GM19328 (cell line): ENCODE measurements around the gene NR4A1.
A peak's percentile ranks its signal among the peaks of the same experiment; 100 is the strongest.

Experiments
- ATAC-seq: cut with Tn5 transposase; IDR thresholded peaks from one replicate; pipeline ENCODE4 v1.9.1; 2021; ENCODE audit warnings: mild to moderate bottlenecking, moderate library complexity; ENCODE audit not compliant: unreplicated experiment

Gene NR4A1

GRCh38 chr12:52018433-52019112 is 32.7 kb upstream of the NR4A1 start:
- no peak for ATAC-seq

DNA sequence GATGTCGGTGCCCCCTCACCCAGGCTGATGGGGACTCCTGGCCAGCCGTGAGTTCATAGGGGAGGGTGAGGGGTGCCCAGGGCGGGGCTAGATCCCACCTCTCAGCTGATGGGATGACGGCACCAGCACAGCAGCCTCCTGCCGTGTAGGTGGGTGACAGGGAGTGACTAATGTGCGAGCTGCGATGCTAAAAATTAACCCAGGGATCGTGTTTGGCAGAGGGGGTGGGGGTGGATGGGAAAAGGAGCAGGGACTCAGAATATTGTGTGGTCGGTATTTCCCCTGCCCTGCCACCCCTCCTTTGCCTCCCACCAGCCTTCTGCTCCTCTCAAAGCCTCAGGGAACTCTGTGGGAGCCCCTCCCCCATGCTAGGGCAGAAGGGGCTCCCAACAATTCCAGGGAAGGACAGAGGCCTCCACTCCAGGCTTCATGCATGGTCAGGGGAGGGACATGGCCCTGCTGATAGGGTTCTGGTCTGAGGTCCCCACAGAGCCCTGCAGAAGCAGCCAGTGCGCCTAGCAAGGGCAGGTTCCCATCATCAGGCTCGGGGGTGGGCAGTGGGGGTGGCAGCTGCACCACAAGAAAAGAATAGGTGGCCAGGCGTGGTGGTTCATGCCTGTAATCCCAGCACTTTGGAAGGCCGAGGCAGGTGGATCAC is 32.0 kb upstream of the NR4A1 start:
- no peak for ATAC-seq

GRCh38 chr12:52020539-52021336 is 30.5 kb upstream of the NR4A1 start:
- no peak for ATAC-seq

DNA sequence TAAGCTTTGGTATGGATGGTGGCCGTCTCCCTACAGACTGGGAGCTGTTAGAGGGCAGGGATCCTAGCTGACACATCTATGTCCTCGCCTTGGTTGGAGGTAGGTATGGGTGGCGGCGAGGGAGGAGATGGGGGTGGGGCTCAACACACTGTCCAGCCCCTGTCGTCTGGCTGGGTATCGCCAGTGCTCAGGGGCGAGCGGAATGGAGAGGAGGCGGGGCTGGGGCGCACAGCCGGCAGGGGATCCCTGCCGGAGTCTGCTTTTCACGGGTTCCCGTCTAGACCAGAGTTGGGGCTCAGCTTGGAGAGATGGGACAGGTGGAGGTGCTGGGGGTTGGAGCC is 28.4 kb upstream of the NR4A1 start:
- ATAC-seq = no peak

DNA sequence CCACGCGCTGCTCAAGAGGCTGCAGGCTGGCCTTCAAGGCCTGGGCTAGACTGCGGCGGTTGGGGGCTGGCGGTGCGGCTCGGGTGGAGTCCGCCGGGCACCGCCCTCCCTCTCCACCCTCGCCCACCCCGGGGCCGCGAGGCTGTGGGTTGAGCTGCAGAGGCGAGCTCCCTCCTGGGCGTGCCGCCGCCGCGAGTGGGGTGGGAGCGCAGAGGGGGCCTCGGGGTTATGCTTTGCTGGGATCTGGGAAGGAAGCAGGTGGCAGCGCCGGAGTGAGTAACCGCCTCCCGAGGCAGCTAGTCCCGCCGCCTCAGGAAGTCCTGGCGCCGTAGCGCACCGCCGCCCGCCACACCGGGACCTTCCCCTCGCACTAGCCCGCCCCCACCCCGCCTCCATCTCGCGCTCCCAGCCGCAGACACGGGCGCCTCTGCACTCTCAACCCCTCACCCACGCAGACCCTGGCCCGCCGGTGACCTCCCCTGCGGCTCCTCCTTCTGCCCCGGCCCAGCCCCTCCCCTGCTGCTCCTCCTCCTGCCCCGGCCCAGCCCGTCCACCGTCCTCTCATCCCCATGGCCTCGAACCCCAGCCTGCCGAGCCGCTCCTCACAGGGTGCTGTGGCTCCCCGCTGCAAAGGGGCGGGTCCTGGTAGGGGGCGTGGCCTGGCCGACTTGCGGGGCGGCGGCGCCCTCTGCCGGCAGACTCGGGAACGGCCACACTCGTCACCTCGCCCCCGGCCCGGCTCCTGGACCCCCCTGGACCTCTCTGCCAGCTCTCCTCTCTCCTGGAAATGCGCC is 27.9 kb upstream of the NR4A1 start:
- ATAC-seq = no peak

- ATAC-seq = no peak
Observed at GRCh38 chr12:52023976-52024688, 27.1 kb upstream of the NR4A1 start.

GRCh38 chr12:52024845-52025230 is 26.4 kb upstream of the NR4A1 start:
- ATAC-seq = no peak

GRCh38 chr12:52026263-52026662 is 25.0 kb upstream of the NR4A1 start:
- no peak for ATAC-seq

GRCh38 chr12:52027085-52027843 is 24.0 kb upstream of the NR4A1 start:
- ATAC-seq = no peak

- no peak for ATAC-seq
Observed at GRCh38 chr12:52029685-52030084, 21.6 kb upstream of the NR4A1 start.

- no peak for ATAC-seq
Observed at GRCh38 chr12:52032446-52032803, 18.8 kb upstream of the NR4A1 start.

GRCh38 chr12:52032804-52033445 is 18.3 kb upstream of the NR4A1 start:
- ATAC-seq = peak; percentile 91

GRCh38 chr12:52033446-52034140 is 17.6 kb upstream of the NR4A1 start:
- no peak for ATAC-seq

DNA sequence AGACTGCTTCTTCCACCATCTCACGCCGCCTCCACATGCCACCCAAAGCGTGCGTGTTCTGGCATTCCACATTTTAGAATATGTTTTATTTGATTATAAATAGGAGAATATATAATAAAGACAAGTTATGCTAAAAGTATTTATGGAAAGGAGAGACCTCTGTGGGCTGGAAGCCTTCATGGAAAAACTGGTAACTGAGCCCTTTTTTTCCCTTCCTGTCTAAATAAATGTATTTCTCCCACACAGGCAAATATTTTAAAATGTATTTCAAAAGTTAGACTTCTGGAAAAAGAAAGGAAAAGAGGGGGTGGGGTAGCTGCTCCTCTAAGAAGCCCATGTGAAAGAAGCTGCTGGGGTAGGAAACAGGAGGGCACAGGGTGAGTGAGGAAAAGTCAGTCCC is 16.1 kb upstream of the NR4A1 start:
- ATAC-seq = no peak

DNA sequence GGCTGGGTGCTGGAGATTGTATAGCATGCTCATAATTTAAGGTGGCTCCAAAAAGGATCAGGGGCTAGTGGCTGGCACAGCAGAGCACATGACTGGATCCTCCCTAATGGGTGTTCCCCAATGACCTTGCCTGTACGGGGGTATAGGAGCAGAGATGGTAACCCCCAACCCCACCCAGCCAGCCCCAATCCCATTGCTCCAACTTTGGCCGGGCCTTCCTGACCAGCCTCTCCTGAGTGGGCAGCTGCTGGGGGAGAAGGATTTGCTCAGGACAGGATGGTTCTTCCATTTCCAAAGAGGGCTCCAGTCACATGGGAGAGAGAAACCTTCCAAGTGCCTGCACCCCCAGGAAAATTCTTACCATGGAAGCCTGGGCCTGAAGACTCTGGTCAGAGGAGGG is 15.3 kb upstream of the NR4A1 start:
- no peak for ATAC-seq

- ATAC-seq = peak; percentile 42
Observed at GRCh38 chr12:52036587-52037171, 14.6 kb upstream of the NR4A1 start.

DNA sequence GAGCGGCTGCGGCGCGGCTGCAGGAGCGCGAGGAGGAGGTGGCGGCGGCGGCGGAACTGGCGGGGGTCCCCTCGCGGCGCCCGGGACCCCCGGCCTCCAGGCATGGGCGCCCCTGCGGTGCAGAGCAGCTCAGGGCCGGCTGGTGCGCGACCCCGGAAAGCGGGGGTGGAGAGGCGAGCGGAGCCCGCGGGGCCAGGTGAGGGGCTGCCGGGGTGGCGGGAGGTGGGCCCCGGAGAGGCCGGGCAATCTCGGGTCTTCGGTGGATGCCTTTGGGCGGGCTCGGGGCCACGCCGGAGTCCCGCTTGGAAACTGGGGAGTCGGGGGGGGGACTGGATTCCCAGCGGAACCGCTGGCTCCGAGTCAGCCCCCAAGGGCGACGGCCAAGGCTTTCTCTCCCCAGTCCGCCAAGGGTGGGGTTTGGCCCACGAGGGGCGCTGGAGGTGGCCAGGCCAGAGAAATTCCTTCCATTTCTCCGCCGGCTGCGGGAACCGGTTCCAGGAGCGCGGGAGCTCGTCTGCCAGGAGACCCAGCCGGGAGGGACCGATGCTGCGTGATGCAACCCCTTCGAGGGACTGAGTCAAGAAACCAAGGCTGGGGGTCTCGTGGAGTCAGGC is 13.9 kb upstream of the NR4A1 start:
- ATAC-seq = no peak

GRCh38 chr12:52038447-52038846 is 12.8 kb upstream of the NR4A1 start:
- no peak for ATAC-seq
